Activated CD8-positive, alpha-beta T cell treated with anti-CD3 and anti-CD28 coated beads, Interleukin-2, amount 10 ng/mL, durations not matched to agents 7 days and 5 days (primary cell): ENCODE measurements around the gene ADAP1. TPM values are rescaled to one million over a fixed set of nuclear protein-coding genes. Genes with fewer than 3 reads are reported as not detected.
"Not testable (repeated sequence)": the region's sequence is repeated elsewhere in the genome, so short reads cannot be mapped to it uniquely, and the experiment has no call there.

Source experiments
- ATAC-seq: fragments of 150-1000 bp; cut with Tn5 transposase; one replicate; pipeline ENCODE4 v1.10.0; 2021; ENCODE audit warnings: moderate library complexity
- CTCF ChIA-PET: fragments of 350-600 bp; sonication (Branson Sonifier 250); formaldehyde crosslinking; loops from one replicate; lab custom pipeline; 2021; ENCODE audit warnings: antibody characterized with exemption; lab: Charles Lee
- POLR2A ChIA-PET: fragments of 350-600 bp; sonication (Branson Sonifier 250); formaldehyde crosslinking; loops from one replicate; lab custom pipeline; 2021; ENCODE audit warnings: antibody characterized with exemption; lab: Charles Lee
- DNase-seq: peaks from one replicate; pipeline ENCODE4 v3.0.0-alpha.2; 2020
- H3K27ac Mint-ChIP-seq: one replicate; pipeline ENCODE4 v1.8.0; 2021; ENCODE audit warnings: mild to moderate bottlenecking, mixed read lengths
- H3K27me3 Mint-ChIP-seq: one replicate; pipeline ENCODE4 v1.8.0; 2021; ENCODE audit warnings: low read depth, mixed read lengths
- H3K36me3 Mint-ChIP-seq: one replicate; pipeline ENCODE4 v1.8.0; 2021; ENCODE audit warnings: low read depth, mixed read lengths
- H3K4me1 Mint-ChIP-seq: one replicate; pipeline ENCODE4 v1.8.0; 2021; ENCODE audit warnings: low read depth, mixed read lengths
- H3K4me3 Mint-ChIP-seq: one replicate; pipeline ENCODE4 v1.8.0; 2021; ENCODE audit warnings: mild to moderate bottlenecking, mixed read lengths
- H3K9me3 Mint-ChIP-seq: one replicate; pipeline ENCODE4 v1.8.0; 2022; ENCODE audit warnings: mixed read lengths; ENCODE audit not compliant: insufficient read depth
- total RNA-seq, 2 experiments: library from RNA; stranded (reverse); gene quantifications; one replicate each; pipeline ENCODE4 v1.2.3, GENCODE V29; 2021

ADAP1 gene
- total RNA-seq, 2 experiments from 2014 or later = 24.2 to 28.6 TPM

- no peak for DNase-seq
- H3K4me3 Mint-ChIP-seq = peak overlapping the region; percentile 29
- POLR2A ChIA-PET = interaction anchor here (1.3 to 2.9 kb wide), 2 partner anchors 28 to 30 kb away, joined by 3 to 10 read pairs; no protein-coding TSS in a partner anchor
These were observed 1.7 kb downstream of the ADAP1 start for GRCh38 chr7:952548-953441.

GRCh38 chr7:951881-952547, 2.5 kb downstream of the ADAP1 start:
- Mint-ChIP-seq H3K27me3 (no peaks in the 10 kb centered on the region), H3K4me3 (no peak overlapping the region), H3K27ac (no peak overlapping the region), H3K36me3 (no peaks in the 10 kb centered on the region), H3K4me1 (peaks cover 17% of the 10 kb centered on the region), H3K9me3 (no peaks in the 10 kb centered on the region)
- no peak for ATAC-seq
- DNase-seq = no peak
- CTCF ChIA-PET = interaction anchor here (1.2 to 2.5 kb wide), 2 partner anchors 13 to 42 kb away, joined by 3 to 8 read pairs; no protein-coding TSS in a partner anchor
- POLR2A ChIA-PET = interaction anchor here (1.3 to 2.9 kb wide), 2 partner anchors 27 to 29 kb away, joined by 3 to 10 read pairs; no protein-coding TSS in a partner anchor

More at GRCh38 chr7:952548-953441, 1.7 kb downstream of the ADAP1 start:
- CTCF ChIA-PET = interaction anchor here (1.2 to 2.5 kb wide), 2 partner anchors 12 to 42 kb away, joined by 3 to 8 read pairs; no protein-coding TSS in a partner anchor
- Mint-ChIP-seq H3K27me3 (no peaks in the 10 kb centered on the region), H3K27ac (no peak overlapping the region), H3K36me3 (no peaks in the 10 kb centered on the region), H3K4me1 (peaks cover 17% of the 10 kb centered on the region), H3K9me3 (no peaks in the 10 kb centered on the region)
- no peak for ATAC-seq

GRCh38 chr7:949021-949934, 5.2 kb downstream of the ADAP1 start:
- H3K36me3 Mint-ChIP-seq = no peaks in the 10 kb centered on the region
- DNase-seq (no peak), ATAC-seq (no peak)
- H3K4me1 Mint-ChIP-seq = peaks cover 14% of the 10 kb centered on the region
- no peaks in the 10 kb centered on the region for H3K9me3 Mint-ChIP-seq
- no peaks in the 10 kb centered on the region for H3K27me3 Mint-ChIP-seq
- ChIA-PET POLR2A (interaction anchor here (0.5 kb wide), 1 partner anchor 48 kb away, joined by 3 read pairs; no protein-coding TSS in a partner anchor), CTCF (no interaction called here)
- H3K4me3 Mint-ChIP-seq = no peak overlapping the region
- no peak overlapping the region for H3K27ac Mint-ChIP-seq

- no peak for ATAC-seq
- H3K9me3 Mint-ChIP-seq = no peaks in the 10 kb centered on the region
- no peaks in the 10 kb centered on the region for H3K36me3 Mint-ChIP-seq
- no peak overlapping the region for H3K4me3 Mint-ChIP-seq
- peaks cover 13% of the 10 kb centered on the region for H3K4me1 Mint-ChIP-seq
- DNase-seq = no peak
- POLR2A ChIA-PET = no interaction called here
- no peak overlapping the region for H3K27ac Mint-ChIP-seq
- no peaks in the 10 kb centered on the region for H3K27me3 Mint-ChIP-seq
- CTCF ChIA-PET = no interaction called here
These were observed 6.9 kb downstream of the ADAP1 start for GRCh38 chr7:947391-948210.

- H3K4me1 Mint-ChIP-seq = peaks cover 15% of the 10 kb centered on the region
- CTCF ChIA-PET = no interaction called here
- ATAC-seq (no peak), DNase-seq (no peak)
- peaks cover 4% of the 10 kb centered on the region for H3K27me3 Mint-ChIP-seq
- no peak overlapping the region for H3K27ac Mint-ChIP-seq
- H3K36me3 Mint-ChIP-seq = peaks cover 6% of the 10 kb centered on the region
- H3K4me3 Mint-ChIP-seq = no peak overlapping the region
- POLR2A ChIA-PET = no interaction called here
- H3K9me3 Mint-ChIP-seq = peaks cover 5% of the 10 kb centered on the region
These were observed 8.1 kb downstream of the ADAP1 start for GRCh38 chr7:946256-946996.

GRCh38 chr7:945556-946255, 8.8 kb downstream of the ADAP1 start:
- Mint-ChIP-seq H3K27me3 (peaks cover 4% of the 10 kb centered on the region), H3K9me3 (peaks cover 7% of the 10 kb centered on the region), H3K36me3 (peaks cover 6% of the 10 kb centered on the region), H3K4me3 (no peak overlapping the region), H3K4me1 (peaks cover 15% of the 10 kb centered on the region), H3K27ac (no peak overlapping the region)
- DNase-seq (no peak), ATAC-seq (no peak)
- POLR2A ChIA-PET = no interaction called here
- CTCF ChIA-PET = no interaction called here

- ATAC-seq (no peak), DNase-seq (no peak)
- H3K27me3 Mint-ChIP-seq = peaks cover 4% of the 10 kb centered on the region
- no peak overlapping the region for H3K27ac Mint-ChIP-seq
- no peak overlapping the region for H3K4me3 Mint-ChIP-seq
- H3K36me3 Mint-ChIP-seq = peaks cover 10% of the 10 kb centered on the region
- CTCF ChIA-PET = no interaction called here
- POLR2A ChIA-PET = no interaction called here
- peaks cover 17% of the 10 kb centered on the region for H3K4me1 Mint-ChIP-seq
- peaks cover 7% of the 10 kb centered on the region for H3K9me3 Mint-ChIP-seq
These were observed 9.3 kb downstream of the ADAP1 start for GRCh38 chr7:945147-945555.

GRCh38 chr7:944744-945143, 9.7 kb downstream of the ADAP1 start:
- Mint-ChIP-seq H3K27me3 (peaks cover 4% of the 10 kb centered on the region), H3K36me3 (peaks cover 14% of the 10 kb centered on the region), H3K27ac (no peak overlapping the region), H3K4me3 (no peak overlapping the region), H3K4me1 (peaks cover 16% of the 10 kb centered on the region), H3K9me3 (peaks cover 7% of the 10 kb centered on the region)
- no peak for DNase-seq
- no peak for ATAC-seq
- CTCF ChIA-PET = no interaction called here
- POLR2A ChIA-PET = no interaction called here

GRCh38 chr7:943793-944192, 10.7 kb downstream of the ADAP1 start:
- CTCF ChIA-PET, DNase-seq, POLR2A ChIA-PET, H3K9me3 Mint-ChIP-seq, ATAC-seq, H3K4me3 Mint-ChIP-seq, H3K27ac Mint-ChIP-seq, H3K4me1 Mint-ChIP-seq, H3K27me3 Mint-ChIP-seq: not testable (repeated sequence)
- H3K36me3 Mint-ChIP-seq = peaks cover 17% of the 10 kb centered on the region
